Cardiac muscle cell (in vitro differentiated cells and primary cell): ENCODE measurements around the gene KLK12. TPM values are rescaled to one million over a fixed set of nuclear protein-coding genes. Genes with fewer than 3 reads are reported as not detected.

Experiments used
- DNase-seq, 2 donors: peaks; one replicate each; pipeline versions ENCODE4 v3.0.0 to v3.0.0-alpha.2; 2010 to 2017; ENCODE audit warnings: low read depth in 1 of 2, low spot score in 1 of 2
- H3K27ac ChIP-seq: fragments of 200-600 bp; sonication (generic); 2 replicates; pipeline ENCODE4 v1.5.1; 2016
- H3K27me3 ChIP-seq: fragments of 200-600 bp; sonication (generic); 2 replicates; pipeline ENCODE4 v1.6.0; 2016; ENCODE audit warnings: control low read depth
- H3K36me3 ChIP-seq: fragments of 200-600 bp; sonication (generic); 2 replicates; pipeline ENCODE4 v1.5.1; 2016; ENCODE audit warnings: control low read depth
- H3K4me1 ChIP-seq: fragments of 200-600 bp; sonication (generic); 2 replicates; pipeline ENCODE4 v1.8.1; 2017; ENCODE audit warnings: low read depth, mild to moderate bottlenecking, mixed run types
- H3K4me3 ChIP-seq: fragments of 200-600 bp; sonication (generic); 2 replicates; pipeline ENCODE4 v1.5.1; 2016; ENCODE audit warnings: mild to moderate bottlenecking
- H3K9me3 ChIP-seq: fragments of 200-600 bp; sonication (generic); 2 replicates; pipeline ENCODE4 v1.5.1; 2017; ENCODE audit warnings: low read depth, mild to moderate bottlenecking, control low read depth
- polyA plus RNA-seq: library from polyadenylated mRNA; unstranded; fragments of >200 nt; fragmentation: Nextera tagmentation; extraction: Ambion mirVana; gene quantifications from 2 replicates; pipeline ENCODE4 v1.2.1, GENCODE V29; 2016
- total RNA-seq: library from RNA; depleted of rRNA; stranded (reverse); fragments of >200 nt; gene quantifications from 2 replicates; pipeline ENCODE4 v1.2.3, GENCODE V29; 2016
- TF ChIP-seq, protein P1 (sequence below): IDR thresholded peaks from 2 replicates; pipeline ENCODE4 v1.5.1; 2012; ENCODE audit warnings: low read depth, mild to moderate bottlenecking, low read length

KLK12 gene
- total and polyA plus RNA-seq, 2 experiments from 2014 or later: not detected

DNA sequence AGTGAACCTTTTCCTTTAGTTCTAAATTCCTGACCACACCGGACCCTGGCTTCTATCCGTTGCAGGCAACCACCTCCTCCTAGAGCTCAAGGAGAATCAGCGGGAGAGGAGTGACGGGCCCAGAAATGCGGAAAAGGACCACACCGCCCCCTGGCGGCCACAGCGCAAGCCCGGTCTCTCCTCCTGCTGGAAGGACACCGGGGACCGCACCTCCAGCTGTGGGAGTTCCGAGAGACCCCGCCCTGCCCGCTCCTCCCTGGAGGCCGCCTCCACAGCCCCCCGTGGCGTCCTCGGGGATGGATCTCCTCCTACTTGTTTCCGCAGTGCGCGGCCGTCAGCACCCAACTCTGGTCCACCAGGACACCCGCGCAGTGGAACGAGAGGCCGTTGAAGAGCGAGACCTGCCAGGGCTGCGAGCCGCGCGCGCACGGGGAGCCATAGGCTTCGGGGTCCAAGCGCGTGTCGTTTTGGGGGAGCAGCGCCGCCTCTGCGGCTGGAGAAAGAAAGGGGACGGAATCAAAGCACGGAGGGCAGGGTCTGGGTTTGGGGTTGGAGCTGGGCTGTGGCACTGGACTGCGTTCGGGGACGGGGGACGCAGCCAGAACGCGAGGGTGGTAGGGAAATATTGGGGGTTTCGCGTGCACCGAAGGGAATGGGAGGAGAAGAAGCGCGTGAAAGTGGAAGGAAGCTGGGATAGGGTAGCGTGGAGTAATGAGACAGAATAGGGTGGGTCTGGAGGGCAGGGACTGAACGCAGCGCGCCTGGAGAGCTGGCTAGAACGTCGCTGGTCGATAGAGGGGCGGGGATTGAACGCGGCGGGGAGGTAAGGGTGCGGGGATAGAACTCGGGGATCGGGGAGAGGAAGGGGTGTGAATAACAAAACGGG, 17.8 kb downstream of the KLK12 start:
- TF ChIP-seq, protein P1, sequence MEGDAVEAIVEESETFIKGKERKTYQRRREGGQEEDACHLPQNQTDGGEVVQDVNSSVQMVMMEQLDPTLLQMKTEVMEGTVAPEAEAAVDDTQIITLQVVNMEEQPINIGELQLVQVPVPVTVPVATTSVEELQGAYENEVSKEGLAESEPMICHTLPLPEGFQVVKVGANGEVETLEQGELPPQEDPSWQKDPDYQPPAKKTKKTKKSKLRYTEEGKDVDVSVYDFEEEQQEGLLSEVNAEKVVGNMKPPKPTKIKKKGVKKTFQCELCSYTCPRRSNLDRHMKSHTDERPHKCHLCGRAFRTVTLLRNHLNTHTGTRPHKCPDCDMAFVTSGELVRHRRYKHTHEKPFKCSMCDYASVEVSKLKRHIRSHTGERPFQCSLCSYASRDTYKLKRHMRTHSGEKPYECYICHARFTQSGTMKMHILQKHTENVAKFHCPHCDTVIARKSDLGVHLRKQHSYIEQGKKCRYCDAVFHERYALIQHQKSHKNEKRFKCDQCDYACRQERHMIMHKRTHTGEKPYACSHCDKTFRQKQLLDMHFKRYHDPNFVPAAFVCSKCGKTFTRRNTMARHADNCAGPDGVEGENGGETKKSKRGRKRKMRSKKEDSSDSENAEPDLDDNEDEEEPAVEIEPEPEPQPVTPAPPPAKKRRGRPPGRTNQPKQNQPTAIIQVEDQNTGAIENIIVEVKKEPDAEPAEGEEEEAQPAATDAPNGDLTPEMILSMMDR: peak; percentile 70
- Histone ChIP-seq H3K4me1 (no peaks in the 10 kb centered on the region), H3K4me3 (peak overlapping the region; percentile 35), H3K9me3 (no peaks in the 10 kb centered on the region), H3K27ac (no peak overlapping the region), H3K27me3 (peaks cover 66% of the 10 kb centered on the region), H3K36me3 (no peaks in the 10 kb centered on the region)
- DNase-seq: peak; percentile 47 to 74

DNA sequence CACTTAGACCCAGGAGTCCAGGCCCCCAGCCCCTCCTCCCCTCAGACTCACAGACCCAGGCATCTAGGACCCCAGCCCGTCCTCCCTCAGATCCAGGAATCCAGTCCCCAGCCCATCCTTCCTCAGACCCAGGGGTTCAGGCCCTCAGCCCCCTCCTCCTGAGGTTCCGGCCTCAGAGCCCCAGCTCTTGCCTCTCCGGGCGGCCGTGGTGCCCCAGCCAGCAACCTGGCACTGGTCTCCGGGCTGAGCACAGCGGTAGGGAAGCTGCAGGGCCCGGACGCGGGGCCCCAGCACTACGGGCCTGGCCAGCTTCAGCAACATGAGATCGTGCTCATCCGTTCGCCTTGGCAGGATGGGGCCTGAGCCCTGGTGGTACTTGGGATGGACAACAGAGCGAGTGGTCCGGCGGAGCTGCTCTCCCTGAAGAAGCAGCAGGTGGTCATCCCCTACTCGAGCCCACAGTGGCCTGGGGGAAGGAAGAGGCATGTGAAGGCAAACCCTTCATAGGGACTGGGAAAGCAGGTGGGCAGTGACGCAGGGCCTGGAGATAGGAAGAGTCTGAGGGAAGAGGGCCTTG, 19.0 kb downstream of the KLK12 start:
- peaks cover 72% of the 10 kb centered on the region for H3K27me3 ChIP-seq
- TF ChIP-seq, protein P1: no peak

DNA sequence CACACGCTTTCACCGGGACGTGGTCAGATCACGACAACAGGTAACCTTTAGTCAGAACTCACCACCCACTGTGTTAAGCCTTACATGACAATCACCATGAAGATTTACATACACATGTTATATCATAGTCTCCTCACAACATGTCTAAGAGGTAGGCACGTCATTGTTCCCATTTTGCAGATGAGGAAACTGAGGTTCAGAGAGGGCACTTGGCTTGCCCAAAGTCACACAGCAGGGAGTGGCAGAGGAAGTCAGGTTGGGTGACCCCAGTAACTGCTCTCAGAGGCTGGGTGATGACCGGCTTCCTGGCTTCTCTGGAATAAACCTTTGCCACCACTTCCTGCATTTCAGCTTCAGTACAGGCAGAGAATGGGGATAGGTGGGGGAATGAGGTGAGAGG, 20.6 kb downstream of the KLK12 start:
- TF ChIP-seq, protein P1: no peak
- no peak for DNase-seq
- Histone ChIP-seq H3K9me3 (no peaks in the 10 kb centered on the region), H3K4me1 (no peaks in the 10 kb centered on the region), H3K4me3 (no peak overlapping the region), H3K27ac (no peak overlapping the region), H3K27me3 (peaks cover 71% of the 10 kb centered on the region), H3K36me3 (no peaks in the 10 kb centered on the region)

More for the DNA sequence above, 19.0 kb downstream of the KLK12 start:
- no peaks in the 10 kb centered on the region for H3K4me1 ChIP-seq
- no peak overlapping the region for H3K4me3 ChIP-seq
- no peaks in the 10 kb centered on the region for H3K9me3 ChIP-seq
- no peaks in the 10 kb centered on the region for H3K36me3 ChIP-seq
- H3K27ac ChIP-seq: no peak overlapping the region
- no peak for DNase-seq

DNA sequence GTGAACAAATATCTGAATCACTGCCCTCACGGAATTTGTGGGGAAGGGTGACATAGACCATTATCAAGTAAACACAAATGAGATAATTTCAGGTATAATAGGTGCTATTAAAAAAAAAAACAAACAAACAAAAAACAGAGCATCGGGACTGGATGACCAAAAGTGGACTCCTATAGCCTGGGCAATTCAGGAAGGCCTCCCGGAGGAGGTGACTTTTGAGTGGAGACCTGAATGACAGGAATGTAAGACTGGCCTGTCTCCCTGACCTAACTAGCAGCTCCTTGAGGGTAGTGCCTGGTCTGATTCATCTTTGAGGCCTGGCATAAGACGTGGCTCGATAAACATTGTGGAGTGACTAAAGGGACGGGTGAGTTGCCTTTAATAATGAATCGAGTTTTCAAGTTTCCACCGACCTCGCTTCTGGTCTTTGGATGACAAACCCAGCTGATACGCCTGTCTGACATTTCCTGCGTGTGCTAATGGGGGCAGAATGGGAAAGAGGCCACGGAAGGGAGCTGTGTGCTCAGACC, 22.1 kb downstream of the KLK12 start:
- no peaks in the 10 kb centered on the region for H3K9me3 ChIP-seq
- peaks cover 67% of the 10 kb centered on the region for H3K27me3 ChIP-seq
- no peaks in the 10 kb centered on the region for H3K4me1 ChIP-seq
- TF ChIP-seq, protein P1: no peak
- no peak overlapping the region for H3K4me3 ChIP-seq
- DNase-seq: no peak
- H3K27ac ChIP-seq: no peak overlapping the region
- no peaks in the 10 kb centered on the region for H3K36me3 ChIP-seq

DNA sequence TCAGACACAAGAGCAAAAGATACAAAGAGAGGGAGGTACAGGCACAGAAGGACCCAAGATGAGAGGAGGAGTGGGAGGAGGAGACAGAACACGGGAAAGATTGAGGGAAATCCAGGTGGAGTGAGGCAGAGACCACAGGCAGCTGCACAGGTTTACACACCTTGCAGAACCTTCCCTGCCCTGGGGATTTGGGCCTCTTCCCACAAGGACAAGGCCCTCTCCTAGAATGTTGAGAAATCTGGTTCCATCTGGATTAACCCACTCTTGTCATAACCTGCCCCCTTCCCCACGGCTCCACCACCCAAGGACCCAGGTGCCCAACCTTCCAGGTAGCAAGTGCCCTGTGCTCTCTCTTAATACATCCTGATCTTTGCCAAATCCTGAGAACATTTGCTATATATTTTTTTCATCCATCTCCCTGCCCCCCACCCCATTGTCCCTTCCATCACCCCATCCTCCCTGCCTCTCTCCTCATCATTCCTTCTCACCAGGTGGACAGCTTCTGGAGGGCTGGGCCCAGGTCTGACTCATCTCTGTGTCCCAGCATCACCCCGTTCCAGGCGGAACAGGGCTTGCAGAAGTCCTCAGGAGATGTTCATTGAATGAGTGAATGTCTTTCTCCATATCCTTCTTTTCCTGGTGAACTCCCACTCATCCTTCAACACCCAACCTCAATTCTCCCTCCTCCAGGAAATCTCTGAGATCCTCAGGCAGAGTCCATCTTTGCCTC, 24.6 kb downstream of the KLK12 start:
- Histone ChIP-seq H3K27ac (no peak overlapping the region), H3K4me1 (no peaks in the 10 kb centered on the region), H3K4me3 (no peak overlapping the region), H3K9me3 (no peaks in the 10 kb centered on the region), H3K36me3 (no peaks in the 10 kb centered on the region), H3K27me3 (peaks cover 60% of the 10 kb centered on the region)
- TF ChIP-seq, protein P1: no peak
- DNase-seq: no peak
